ENCODE measurements around the gene ERC2.

Gene ERC2

DNA sequence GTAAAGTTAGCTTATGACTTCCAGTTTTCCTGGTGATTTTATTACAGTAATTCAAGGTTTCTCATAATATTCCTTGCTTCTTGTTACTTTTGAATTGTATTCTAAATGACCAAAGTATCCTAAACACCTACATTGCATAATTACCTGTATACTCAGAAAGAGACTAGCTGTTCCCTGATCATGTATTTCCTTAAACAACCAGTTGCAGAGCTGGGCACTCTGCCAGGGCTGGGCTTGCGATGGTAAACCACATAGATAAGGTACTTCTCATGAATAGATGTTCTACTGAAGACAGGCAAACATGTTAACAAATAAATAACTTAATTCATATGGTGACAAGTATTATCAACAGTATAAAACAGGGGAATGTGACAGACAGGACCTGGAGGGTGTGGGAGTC, 838.8 kb downstream of the ERC2 start:
- H3K27me3 ChIP-seq = no peaks in the 10 kb centered on the region
- no peak for DNase-seq
- H3K4me3 ChIP-seq (ENCODE audit: low read depth, low read length) = no peak overlapping the region
- no peaks in the 10 kb centered on the region for H3K9me3 ChIP-seq
- H3K4me1 ChIP-seq = no peaks in the 10 kb centered on the region
- TF ChIP-seq, protein P1, sequence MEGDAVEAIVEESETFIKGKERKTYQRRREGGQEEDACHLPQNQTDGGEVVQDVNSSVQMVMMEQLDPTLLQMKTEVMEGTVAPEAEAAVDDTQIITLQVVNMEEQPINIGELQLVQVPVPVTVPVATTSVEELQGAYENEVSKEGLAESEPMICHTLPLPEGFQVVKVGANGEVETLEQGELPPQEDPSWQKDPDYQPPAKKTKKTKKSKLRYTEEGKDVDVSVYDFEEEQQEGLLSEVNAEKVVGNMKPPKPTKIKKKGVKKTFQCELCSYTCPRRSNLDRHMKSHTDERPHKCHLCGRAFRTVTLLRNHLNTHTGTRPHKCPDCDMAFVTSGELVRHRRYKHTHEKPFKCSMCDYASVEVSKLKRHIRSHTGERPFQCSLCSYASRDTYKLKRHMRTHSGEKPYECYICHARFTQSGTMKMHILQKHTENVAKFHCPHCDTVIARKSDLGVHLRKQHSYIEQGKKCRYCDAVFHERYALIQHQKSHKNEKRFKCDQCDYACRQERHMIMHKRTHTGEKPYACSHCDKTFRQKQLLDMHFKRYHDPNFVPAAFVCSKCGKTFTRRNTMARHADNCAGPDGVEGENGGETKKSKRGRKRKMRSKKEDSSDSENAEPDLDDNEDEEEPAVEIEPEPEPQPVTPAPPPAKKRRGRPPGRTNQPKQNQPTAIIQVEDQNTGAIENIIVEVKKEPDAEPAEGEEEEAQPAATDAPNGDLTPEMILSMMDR (IDR thresholded peaks at IDR 0.05; ENCODE audit: low read depth, low read length) = no peak
- H3K36me3 ChIP-seq = no peaks in the 10 kb centered on the region

DNA sequence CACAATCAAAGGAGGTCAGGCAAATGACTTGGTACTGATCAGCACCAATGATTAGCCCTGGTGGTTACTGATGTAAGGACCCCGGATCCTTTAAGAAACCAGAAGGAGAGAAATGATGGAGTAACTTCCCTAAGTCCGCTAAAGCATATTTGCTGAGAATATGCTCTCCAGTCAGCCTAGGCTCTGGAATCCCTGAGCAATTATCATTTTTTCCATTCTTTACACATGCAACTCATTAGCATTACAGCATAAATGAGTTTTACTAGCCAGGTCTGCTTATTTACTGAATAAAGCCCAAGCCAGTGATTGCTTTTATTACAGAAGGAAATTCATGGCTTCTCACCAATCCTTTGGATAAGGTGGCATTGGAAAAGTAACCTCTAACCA, 842.0 kb downstream of the ERC2 start:
- no peaks in the 10 kb centered on the region for H3K9me3 ChIP-seq

DNA sequence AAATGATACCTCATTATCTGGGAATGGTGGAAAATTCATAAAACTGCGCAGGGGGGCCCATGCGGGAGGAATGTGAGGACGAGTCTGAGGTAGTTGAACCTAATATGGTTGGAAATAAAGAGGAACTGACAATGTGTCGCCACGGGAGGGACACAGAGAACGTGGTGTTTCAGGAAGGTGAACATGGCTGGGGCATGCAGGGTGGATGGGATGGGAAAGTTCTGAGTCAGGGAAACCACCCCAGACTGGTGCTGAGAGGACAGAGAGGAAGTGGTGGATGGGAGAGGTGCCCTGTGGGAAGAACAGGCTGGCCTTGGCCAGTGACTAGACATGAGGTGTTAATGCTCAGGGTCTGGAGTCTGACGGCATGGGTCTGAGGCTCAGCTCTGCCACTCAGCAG, 844.0 kb downstream of the ERC2 start:
- Histone ChIP-seq H3K4me1 (no peaks in the 10 kb centered on the region), H3K9me3 (no peaks in the 10 kb centered on the region), H3K36me3 (no peaks in the 10 kb centered on the region), H3K27me3 (no peaks in the 10 kb centered on the region), H3K4me3 (ENCODE audit: low read depth, low read length) (no peak overlapping the region)
- TF ChIP-seq, protein P1 (IDR thresholded peaks at IDR 0.05; ENCODE audit: low read depth, low read length) = no peak
- no peak for DNase-seq

More for the DNA sequence above, 842.0 kb downstream of the ERC2 start:
- Histone ChIP-seq H3K4me1 (no peaks in the 10 kb centered on the region), H3K27me3 (no peaks in the 10 kb centered on the region), H3K36me3 (no peaks in the 10 kb centered on the region), H3K4me3 (ENCODE audit: low read depth, low read length) (no peak overlapping the region)
- DNase-seq = no peak
- TF ChIP-seq, protein P1 (IDR thresholded peaks at IDR 0.05; ENCODE audit: low read depth, low read length) = no peak

DNA sequence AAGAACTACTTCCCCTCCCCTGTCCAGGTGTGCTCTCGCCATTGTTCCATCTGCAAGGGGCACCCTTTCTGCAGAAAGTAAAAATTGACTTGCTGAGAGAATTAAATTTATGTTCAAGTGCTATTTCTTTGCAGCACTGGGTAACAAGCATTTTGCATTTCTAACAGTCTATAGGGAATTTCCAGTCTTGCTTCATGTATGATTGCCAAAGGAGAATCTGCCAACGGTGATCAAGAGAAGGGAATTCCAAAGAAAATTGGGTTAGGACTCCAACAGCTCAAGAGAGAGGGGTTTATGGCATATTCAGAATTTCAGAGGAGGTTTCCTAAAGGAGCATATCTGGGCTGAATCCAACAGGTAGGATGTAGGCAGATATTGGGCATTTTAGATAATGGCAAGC, 844.5 kb downstream of the ERC2 start:
- H3K4me3 ChIP-seq (ENCODE audit: low read depth, low read length) = no peak overlapping the region
- TF ChIP-seq, protein P1 (IDR thresholded peaks at IDR 0.05; ENCODE audit: low read depth, low read length) = no peak

GRCh38 chr3:55622733-55623132, 845.5 kb downstream of the ERC2 start:
- no peaks in the 10 kb centered on the region for H3K36me3 ChIP-seq
- no peak overlapping the region for H3K4me3 ChIP-seq (ENCODE audit: low read depth, low read length)
- no peaks in the 10 kb centered on the region for H3K9me3 ChIP-seq
- H3K4me1 ChIP-seq = no peaks in the 10 kb centered on the region
- TF ChIP-seq, protein P1 (IDR thresholded peaks at IDR 0.05; ENCODE audit: low read depth, low read length) = no peak
- H3K27me3 ChIP-seq = no peaks in the 10 kb centered on the region
- DNase-seq = no peak

More for the DNA sequence above, 844.5 kb downstream of the ERC2 start:
- DNase-seq = no peak
- Histone ChIP-seq H3K36me3 (no peaks in the 10 kb centered on the region), H3K4me1 (no peaks in the 10 kb centered on the region), H3K9me3 (no peaks in the 10 kb centered on the region), H3K27me3 (no peaks in the 10 kb centered on the region)

DNA sequence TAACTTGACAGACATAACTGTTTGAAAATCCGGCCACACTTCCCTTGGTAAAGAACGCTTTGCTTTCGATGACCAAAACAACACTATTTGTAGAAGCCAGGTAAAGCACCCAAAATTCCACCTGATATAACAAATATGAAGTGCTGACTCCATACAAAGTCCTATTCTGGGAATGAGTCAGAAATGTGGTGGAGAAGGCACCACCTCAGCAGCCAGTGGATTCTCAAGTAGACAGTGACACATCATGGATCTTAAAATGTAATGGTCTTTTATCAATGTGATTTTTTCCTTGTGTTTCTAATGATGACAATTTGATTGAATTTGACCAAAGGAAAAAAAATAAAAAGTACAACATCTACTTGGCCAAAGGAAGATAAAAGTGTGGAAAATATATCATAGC, 846.2 kb downstream of the ERC2 start:
- H3K36me3 ChIP-seq = no peaks in the 10 kb centered on the region
- H3K4me3 ChIP-seq (ENCODE audit: low read depth, low read length) = no peak overlapping the region
- no peaks in the 10 kb centered on the region for H3K4me1 ChIP-seq
- TF ChIP-seq, protein P1 (IDR thresholded peaks at IDR 0.05; ENCODE audit: low read depth, low read length) = no peak
- H3K27me3 ChIP-seq = no peaks in the 10 kb centered on the region
- no peak for DNase-seq
- H3K9me3 ChIP-seq = no peaks in the 10 kb centered on the region
